Measurements from ENCODE around the gene KCNMA1. TPM values are rescaled to one million over a fixed set of nuclear protein-coding genes. Genes with fewer than 3 reads are reported as not detected.

KCNMA1 gene
- total RNA-seq, 2 donors from 2014 or later: 168 to 188 TPM

DNA sequence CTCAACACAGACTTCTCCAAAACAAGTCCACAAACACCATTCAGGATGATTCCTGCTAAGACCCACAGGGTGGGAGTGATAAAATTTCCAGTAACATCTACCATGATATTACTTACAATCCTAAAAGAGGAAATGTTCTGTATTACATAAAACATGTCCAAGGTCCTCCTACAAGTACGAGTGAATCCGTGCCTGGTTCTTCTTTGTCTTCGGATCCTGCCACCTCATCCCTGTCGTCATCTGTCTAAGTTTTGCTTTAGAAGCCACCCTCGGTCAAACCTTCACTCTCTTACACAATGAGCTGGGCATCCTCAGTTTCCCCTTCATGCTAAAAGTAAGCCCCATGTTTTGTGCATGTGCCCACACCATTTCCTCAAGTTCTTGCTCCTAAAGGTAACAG is 279.0 kb downstream of the KCNMA1 start:
- ATAC-seq (ENCODE audit: insufficient number of reproducible peaks, low FRiP score, low read depth) (no peak), DNase-seq (ENCODE audit: low spot score) (no peak)
- H3K4me1 ChIP-seq (ENCODE audit: control insufficient read depth in 1 of 2, low read depth in 2 of 2): peaks cover 0 to 40% of the 10 kb centered on the region in 2 donors
- no peaks in the 10 kb centered on the region for H3K36me3 ChIP-seq
- no peak overlapping the region for H3K4me3 ChIP-seq
- H3K27me3 ChIP-seq (replicated peaks; ENCODE audit: insufficient read depth): no peaks in the 10 kb centered on the region
- H3K27ac ChIP-seq: no peak overlapping the region
- TF ChIP-seq, protein P1, sequence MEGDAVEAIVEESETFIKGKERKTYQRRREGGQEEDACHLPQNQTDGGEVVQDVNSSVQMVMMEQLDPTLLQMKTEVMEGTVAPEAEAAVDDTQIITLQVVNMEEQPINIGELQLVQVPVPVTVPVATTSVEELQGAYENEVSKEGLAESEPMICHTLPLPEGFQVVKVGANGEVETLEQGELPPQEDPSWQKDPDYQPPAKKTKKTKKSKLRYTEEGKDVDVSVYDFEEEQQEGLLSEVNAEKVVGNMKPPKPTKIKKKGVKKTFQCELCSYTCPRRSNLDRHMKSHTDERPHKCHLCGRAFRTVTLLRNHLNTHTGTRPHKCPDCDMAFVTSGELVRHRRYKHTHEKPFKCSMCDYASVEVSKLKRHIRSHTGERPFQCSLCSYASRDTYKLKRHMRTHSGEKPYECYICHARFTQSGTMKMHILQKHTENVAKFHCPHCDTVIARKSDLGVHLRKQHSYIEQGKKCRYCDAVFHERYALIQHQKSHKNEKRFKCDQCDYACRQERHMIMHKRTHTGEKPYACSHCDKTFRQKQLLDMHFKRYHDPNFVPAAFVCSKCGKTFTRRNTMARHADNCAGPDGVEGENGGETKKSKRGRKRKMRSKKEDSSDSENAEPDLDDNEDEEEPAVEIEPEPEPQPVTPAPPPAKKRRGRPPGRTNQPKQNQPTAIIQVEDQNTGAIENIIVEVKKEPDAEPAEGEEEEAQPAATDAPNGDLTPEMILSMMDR (IDR thresholded peaks at IDR 0.05): no peak
- H3K9me3 ChIP-seq: no peaks in the 10 kb centered on the region

DNA sequence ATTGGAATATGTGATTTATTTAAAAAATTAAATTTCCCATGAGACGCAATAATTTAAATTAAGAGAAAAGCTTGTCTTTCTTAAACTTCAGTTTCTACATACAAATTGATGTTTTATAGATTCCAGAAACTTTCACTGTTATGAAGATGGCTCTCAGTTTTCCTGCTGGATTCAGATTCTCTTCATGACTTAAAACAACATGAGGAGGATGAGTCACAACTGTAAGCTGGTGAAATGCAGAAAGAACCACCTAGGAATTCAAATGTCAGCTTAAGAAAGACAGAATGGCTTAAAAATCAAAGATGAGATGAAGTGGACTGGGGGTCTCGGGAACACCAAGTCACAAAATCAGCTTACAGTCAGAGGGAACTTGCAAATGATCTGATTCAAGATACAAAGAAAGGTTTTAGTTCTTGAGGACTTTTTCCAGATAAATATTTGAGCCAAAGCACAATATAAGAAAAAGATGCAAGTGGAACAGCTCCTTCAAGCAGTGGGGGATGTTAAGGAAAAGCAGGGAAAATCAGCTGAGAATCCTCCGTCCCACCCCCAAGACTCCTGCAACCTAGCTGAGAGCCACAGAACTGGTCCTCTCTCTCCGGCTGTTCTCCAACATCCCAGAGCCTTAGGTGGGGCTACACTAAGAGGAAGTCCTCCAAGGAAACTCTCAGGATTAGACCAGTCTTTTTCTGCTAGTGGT is 279.8 kb downstream of the KCNMA1 start:
- ATAC-seq (ENCODE audit: insufficient number of reproducible peaks, low FRiP score, low read depth): no peak
- H3K27me3 ChIP-seq (replicated peaks; ENCODE audit: insufficient read depth): no peaks in the 10 kb centered on the region
- peaks cover 0 to 37% of the 10 kb centered on the region in 2 donors for H3K4me1 ChIP-seq (ENCODE audit: control insufficient read depth in 1 of 2, low read depth in 2 of 2)
- no peaks in the 10 kb centered on the region for H3K36me3 ChIP-seq
- TF ChIP-seq, protein P1 (IDR thresholded peaks at IDR 0.05): no peak
- no peaks in the 10 kb centered on the region for H3K9me3 ChIP-seq
- no peak overlapping the region for H3K27ac ChIP-seq
- no peak for DNase-seq (ENCODE audit: low spot score)
- no peak overlapping the region for H3K4me3 ChIP-seq

- H3K4me1 ChIP-seq (ENCODE audit: control insufficient read depth in 1 of 2, low read depth in 2 of 2): peaks cover 0 to 41% of the 10 kb centered on the region in 2 donors
- ATAC-seq (ENCODE audit: insufficient number of reproducible peaks, low FRiP score, low read depth) (no peak), DNase-seq (ENCODE audit: low spot score) (no peak)
- no peak overlapping the region for H3K27ac ChIP-seq
- no peaks in the 10 kb centered on the region for H3K27me3 ChIP-seq (replicated peaks; ENCODE audit: insufficient read depth)
- no peaks in the 10 kb centered on the region for H3K9me3 ChIP-seq
- TF ChIP-seq, protein P1 (IDR thresholded peaks at IDR 0.05): no peak
- no peaks in the 10 kb centered on the region for H3K36me3 ChIP-seq
- no peak overlapping the region for H3K4me3 ChIP-seq
These were observed 280.4 kb downstream of the KCNMA1 start for GRCh38 chr10:77357185-77357584.

DNA sequence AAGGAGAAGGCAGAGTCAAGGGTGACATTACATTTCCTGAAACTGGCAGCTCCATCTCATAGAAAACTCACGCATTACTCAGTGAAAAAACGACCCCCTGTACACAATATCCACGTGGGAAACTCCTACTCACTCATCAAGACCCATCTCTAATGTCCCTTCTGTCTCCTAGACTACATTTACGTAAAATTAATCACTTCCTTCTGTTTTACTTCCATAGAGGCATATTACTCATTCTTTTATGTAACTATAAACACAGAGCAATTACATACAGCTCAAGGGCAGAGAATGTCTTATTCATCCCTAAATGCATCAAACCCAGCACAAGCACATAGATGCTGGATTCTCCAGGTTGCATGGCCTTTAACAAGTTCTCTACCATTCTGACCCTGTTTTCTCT is 281.8 kb downstream of the KCNMA1 start:
- DNase-seq (ENCODE audit: low spot score): no peak
- peaks cover 7 to 46% of the 10 kb centered on the region in 2 donors for H3K4me1 ChIP-seq (ENCODE audit: control insufficient read depth in 1 of 2, low read depth in 2 of 2)
- no peaks in the 10 kb centered on the region for H3K36me3 ChIP-seq
- no peak for ATAC-seq (ENCODE audit: insufficient number of reproducible peaks, low FRiP score, low read depth)
- TF ChIP-seq, protein P1 (IDR thresholded peaks at IDR 0.05): no peak
- H3K9me3 ChIP-seq: no peaks in the 10 kb centered on the region
- H3K27me3 ChIP-seq (replicated peaks; ENCODE audit: insufficient read depth): no peaks in the 10 kb centered on the region
- no peak overlapping the region for H3K27ac ChIP-seq
- no peak overlapping the region for H3K4me3 ChIP-seq

- Histone ChIP-seq H3K36me3 (no peaks in the 10 kb centered on the region), H3K27me3 (replicated peaks; ENCODE audit: insufficient read depth) (no peaks in the 10 kb centered on the region), H3K4me3 (no peak overlapping the region), H3K27ac (peak overlapping the region in 1 of 2 donors; percentile 53), H3K9me3 (no peaks in the 10 kb centered on the region), H3K4me1 (ENCODE audit: control insufficient read depth in 1 of 2, low read depth in 2 of 2) (peaks cover 15 to 51% of the 10 kb centered on the region in 2 donors)
- DNase-seq (ENCODE audit: low spot score) (no peak), ATAC-seq (ENCODE audit: insufficient number of reproducible peaks, low FRiP score, low read depth) (no peak)
- TF ChIP-seq, protein P1 (IDR thresholded peaks at IDR 0.05): no peak
These were observed 286.2 kb downstream of the KCNMA1 start for GRCh38 chr10:77351386-77351785.
